HT1080 (cell line): ENCODE measurements around the gene PSMD8. TPM values are rescaled to one million over a fixed set of nuclear protein-coding genes. Genes with fewer than 3 reads are reported as not detected.

Experiments used
- total RNA-seq: library from RNA; depleted of rRNA; stranded (reverse); fragments of >200 nt; shearing (Covaris generic); gene quantifications from 2 replicates; pipeline ENCODE4 v1.2.3, GENCODE V29; 2014; rRNA removed

The PSMD8 gene
- total RNA-seq, 1 experiment from 2014 or later: 485 TPM

Other genes starting within 250 kb of the PSMD8 start
- gene DPF1, start 150.3 kb upstream of the PSMD8 start, total RNA-seq: 9.1 and 9.5 TPM in 2 replicates
- gene PPP1R14A, start 118.2 kb upstream of the PSMD8 start, total RNA-seq: not detected in 2 replicates
- gene SPINT2, start 110.0 kb upstream of the PSMD8 start, total RNA-seq: 0.21 and 0.27 TPM in 2 replicates
- 51.9 and 85.9 TPM in 2 replicates for gene C19orf33, start 70.3 kb upstream of the PSMD8 start, total RNA-seq
- gene YIF1B, start 58.6 kb upstream of the PSMD8 start, total RNA-seq: 120 and 122 TPM in 2 replicates
- 0.94 and 1.9 TPM in 2 replicates for gene KCNK6, start 54.7 kb upstream of the PSMD8 start, total RNA-seq
- 0.55 and 0.73 TPM in 2 replicates for gene CATSPERG, start 38.7 kb upstream of the PSMD8 start, total RNA-seq
- gene GGN, start 13.5 kb downstream of the PSMD8 start, total RNA-seq: 0.60 and 1.0 TPM in 2 replicates
- 6.6 and 11.0 TPM in 2 replicates for gene SPRED3, start 14.1 kb downstream of the PSMD8 start, total RNA-seq
- gene FAM98C, start 28.5 kb downstream of the PSMD8 start, total RNA-seq: 14.3 and 16.2 TPM in 2 replicates
- not detected in 2 replicates for gene RASGRP4, start 51.6 kb downstream of the PSMD8 start, total RNA-seq
- not detected in 2 replicates for gene RYR1, start 59.1 kb downstream of the PSMD8 start, total RNA-seq
- gene MAP4K1, start 243.4 kb downstream of the PSMD8 start, total RNA-seq: 0.20 and 0.24 TPM in 2 replicates
- 564 and 651 TPM in 2 replicates for gene EIF3K, start 244.6 kb downstream of the PSMD8 start, total RNA-seq